ENCODE data around the gene DBR1. TPM values are rescaled to one million over a fixed set of nuclear protein-coding genes. Genes with fewer than 3 reads are reported as not detected.
A peak's percentile ranks its signal among the peaks of the same experiment; 100 is the strongest.

DBR1 gene
- total and polyA plus RNA-seq, 2 of the 13 experiments (the other 11 are each of a cell fraction or from before 2014, with no cell fraction given), result 6.4 to 16.7 TPM

DNA sequence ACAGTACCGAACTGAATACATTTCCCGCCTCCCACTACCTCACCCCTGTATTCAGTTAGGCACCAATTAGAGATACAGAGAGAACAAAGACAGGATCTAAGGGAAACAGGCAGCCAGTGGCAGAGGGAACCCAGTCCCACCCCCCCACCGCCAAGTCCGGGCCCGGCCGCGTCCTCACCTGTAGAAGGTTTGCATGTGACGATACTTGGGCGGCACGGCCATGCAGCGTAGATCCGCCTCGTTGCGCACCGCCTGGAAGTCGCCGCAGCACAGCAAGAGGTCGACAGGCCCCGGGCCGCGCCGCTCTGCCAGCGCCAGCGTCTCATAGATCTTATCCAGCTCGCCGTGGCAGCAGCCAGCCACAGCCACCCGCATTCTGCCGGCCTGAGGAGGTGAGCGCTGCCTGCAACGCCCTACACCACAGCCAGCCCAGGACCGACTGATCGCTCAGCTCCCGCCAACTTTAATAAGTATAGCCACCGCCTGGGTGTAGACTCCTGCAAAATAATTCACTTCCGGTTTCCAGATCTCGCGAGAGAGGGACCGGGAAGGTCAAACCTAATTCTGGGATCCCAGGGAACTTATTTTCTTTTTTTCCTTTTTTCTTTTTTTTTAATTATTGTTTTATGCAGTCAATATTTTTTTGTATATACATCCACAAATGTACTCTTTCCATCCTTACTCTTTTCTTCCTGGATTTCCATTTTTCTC, at the start of gene DBR1 (continued):
- 0 out of 2 replicates have a peak, but pooled peaks have one; percentile 49 for TF ChIP-seq ZNF256 (CRISPR knock-in tag; conservative IDR thresholded peaks at IDR 0.05)
- TF ChIP-seq KDM2A (CRISPR knock-in tag; IDR thresholded peaks at IDR 0.05; ENCODE audit: borderline replicate concordance, low read depth), result peak; percentile 68; the same call in 1 of the 2 replicates
- TF ChIP-seq, protein P1, sequence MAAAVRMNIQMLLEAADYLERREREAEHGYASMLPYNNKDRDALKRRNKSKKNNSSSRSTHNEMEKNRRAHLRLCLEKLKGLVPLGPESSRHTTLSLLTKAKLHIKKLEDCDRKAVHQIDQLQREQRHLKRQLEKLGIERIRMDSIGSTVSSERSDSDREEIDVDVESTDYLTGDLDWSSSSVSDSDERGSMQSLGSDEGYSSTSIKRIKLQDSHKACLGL (CRISPR knock-in tag; IDR thresholded peaks at IDR 0.05), result peak; percentile 52; the same call in 1 of the 2 replicates
- TF ChIP-seq, protein P2, sequence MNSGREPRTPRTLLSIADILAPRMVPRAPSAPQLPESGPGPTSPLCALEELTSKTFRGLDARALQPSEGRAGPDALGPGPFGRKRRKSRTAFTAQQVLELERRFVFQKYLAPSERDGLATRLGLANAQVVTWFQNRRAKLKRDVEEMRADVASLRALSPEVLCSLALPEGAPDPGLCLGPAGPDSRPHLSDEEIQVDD (CRISPR knock-in tag; IDR thresholded peaks at IDR 0.05; ENCODE audit: borderline replicate concordance), result no peak
- TF ChIP-seq, protein P3, sequence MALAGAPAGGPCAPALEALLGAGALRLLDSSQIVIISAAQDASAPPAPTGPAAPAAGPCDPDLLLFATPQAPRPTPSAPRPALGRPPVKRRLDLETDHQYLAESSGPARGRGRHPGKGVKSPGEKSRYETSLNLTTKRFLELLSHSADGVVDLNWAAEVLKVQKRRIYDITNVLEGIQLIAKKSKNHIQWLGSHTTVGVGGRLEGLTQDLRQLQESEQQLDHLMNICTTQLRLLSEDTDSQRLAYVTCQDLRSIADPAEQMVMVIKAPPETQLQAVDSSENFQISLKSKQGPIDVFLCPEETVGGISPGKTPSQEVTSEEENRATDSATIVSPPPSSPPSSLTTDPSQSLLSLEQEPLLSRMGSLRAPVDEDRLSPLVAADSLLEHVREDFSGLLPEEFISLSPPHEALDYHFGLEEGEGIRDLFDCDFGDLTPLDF (CRISPR knock-in tag; IDR thresholded peaks at IDR 0.05), result peak; percentile 68
- no peak for TF ChIP-seq ZNF441 (CRISPR knock-in tag; IDR thresholded peaks at IDR 0.05; ENCODE audit: borderline replicate concordance)
- no peak for TF ChIP-seq ZNF572 (CRISPR knock-in tag; IDR thresholded peaks at IDR 0.05)
- TF ChIP-seq ZNF333 (CRISPR knock-in tag; IDR thresholded peaks at IDR 0.05; ENCODE audit: borderline replicate concordance), result no peak
- no peak for TF ChIP-seq FOXK1 (CRISPR knock-in tag; IDR thresholded peaks at IDR 0.05; ENCODE audit: borderline replicate concordance, low read depth)
- TF ChIP-seq, protein P4, sequence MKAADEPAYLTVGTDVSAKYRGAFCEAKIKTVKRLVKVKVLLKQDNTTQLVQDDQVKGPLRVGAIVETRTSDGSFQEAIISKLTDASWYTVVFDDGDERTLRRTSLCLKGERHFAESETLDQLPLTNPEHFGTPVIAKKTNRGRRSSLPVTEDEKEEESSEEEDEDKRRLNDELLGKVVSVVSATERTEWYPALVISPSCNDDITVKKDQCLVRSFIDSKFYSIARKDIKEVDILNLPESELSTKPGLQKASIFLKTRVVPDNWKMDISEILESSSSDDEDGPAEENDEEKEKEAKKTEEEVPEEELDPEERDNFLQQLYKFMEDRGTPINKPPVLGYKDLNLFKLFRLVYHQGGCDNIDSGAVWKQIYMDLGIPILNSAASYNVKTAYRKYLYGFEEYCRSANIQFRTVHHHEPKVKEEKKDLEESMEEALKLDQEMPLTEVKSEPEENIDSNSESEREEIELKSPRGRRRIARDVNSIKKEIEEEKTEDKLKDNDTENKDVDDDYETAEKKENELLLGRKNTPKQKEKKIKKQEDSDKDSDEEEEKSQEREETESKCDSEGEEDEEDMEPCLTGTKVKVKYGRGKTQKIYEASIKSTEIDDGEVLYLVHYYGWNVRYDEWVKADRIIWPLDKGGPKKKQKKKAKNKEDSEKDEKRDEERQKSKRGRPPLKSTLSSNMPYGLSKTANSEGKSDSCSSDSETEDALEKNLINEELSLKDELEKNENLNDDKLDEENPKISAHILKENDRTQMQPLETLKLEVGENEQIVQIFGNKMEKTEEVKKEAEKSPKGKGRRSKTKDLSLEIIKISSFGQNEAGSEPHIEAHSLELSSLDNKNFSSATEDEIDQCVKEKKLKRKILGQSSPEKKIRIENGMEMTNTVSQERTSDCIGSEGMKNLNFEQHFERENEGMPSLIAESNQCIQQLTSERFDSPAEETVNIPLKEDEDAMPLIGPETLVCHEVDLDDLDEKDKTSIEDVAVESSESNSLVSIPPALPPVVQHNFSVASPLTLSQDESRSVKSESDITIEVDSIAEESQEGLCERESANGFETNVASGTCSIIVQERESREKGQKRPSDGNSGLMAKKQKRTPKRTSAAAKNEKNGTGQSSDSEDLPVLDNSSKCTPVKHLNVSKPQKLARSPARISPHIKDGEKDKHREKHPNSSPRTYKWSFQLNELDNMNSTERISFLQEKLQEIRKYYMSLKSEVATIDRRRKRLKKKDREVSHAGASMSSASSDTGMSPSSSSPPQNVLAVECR (CRISPR knock-in tag; IDR thresholded peaks at IDR 0.05; ENCODE audit: borderline replicate concordance), result peak; percentile 89
- 0 out of 2 replicates have a peak, but pooled peaks have one; percentile 31 for TF ChIP-seq FOXC1 (CRISPR knock-in tag; IDR thresholded peaks at IDR 0.05; ENCODE audit: borderline replicate concordance)
- TF ChIP-seq ATF7-NPFF (CRISPR knock-in tag; IDR thresholded peaks at IDR 0.05; ENCODE audit: low read depth), result peak; percentile 53; the same call in 1 of the 2 replicates
- TF ChIP-seq SOX13 (IDR thresholded peaks at IDR 0.05), result no peak
- peak in 1 of 2 experiments; percentile 39; a peak in 1 of 4 replicates for TF ChIP-seq SOX13 (CRISPR knock-in tag; conservative IDR thresholded peaks at IDR 0.05 in 1 of 2, IDR thresholded peaks at IDR 0.05 in 1 of 2)
- peak; percentile 76; the same call in 1 of the 2 replicates for TF ChIP-seq BORCS8-MEF2B (CRISPR knock-in tag; IDR thresholded peaks at IDR 0.05)
- no peak for TF ChIP-seq ZNF552 (CRISPR knock-in tag; IDR thresholded peaks at IDR 0.05; ENCODE audit: borderline replicate concordance)
- no peak for TF ChIP-seq MED8 (CRISPR knock-in tag; IDR thresholded peaks at IDR 0.05; ENCODE audit: insufficient replicate concordance)
- TF ChIP-seq, protein P5, sequence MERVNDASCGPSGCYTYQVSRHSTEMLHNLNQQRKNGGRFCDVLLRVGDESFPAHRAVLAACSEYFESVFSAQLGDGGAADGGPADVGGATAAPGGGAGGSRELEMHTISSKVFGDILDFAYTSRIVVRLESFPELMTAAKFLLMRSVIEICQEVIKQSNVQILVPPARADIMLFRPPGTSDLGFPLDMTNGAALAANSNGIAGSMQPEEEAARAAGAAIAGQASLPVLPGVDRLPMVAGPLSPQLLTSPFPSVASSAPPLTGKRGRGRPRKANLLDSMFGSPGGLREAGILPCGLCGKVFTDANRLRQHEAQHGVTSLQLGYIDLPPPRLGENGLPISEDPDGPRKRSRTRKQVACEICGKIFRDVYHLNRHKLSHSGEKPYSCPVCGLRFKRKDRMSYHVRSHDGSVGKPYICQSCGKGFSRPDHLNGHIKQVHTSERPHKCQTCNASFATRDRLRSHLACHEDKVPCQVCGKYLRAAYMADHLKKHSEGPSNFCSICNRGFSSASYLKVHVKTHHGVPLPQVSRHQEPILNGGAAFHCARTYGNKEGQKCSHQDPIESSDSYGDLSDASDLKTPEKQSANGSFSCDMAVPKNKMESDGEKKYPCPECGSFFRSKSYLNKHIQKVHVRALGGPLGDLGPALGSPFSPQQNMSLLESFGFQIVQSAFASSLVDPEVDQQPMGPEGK (CRISPR knock-in tag; IDR thresholded peaks at IDR 0.05), result 0 out of 2 replicates have a peak, but pooled peaks have one; percentile 13
- TF ChIP-seq ZNF225 (CRISPR knock-in tag; IDR thresholded peaks at IDR 0.05), result peak; percentile 65; the same call in 1 of the 2 replicates
- TF ChIP-seq NAIF1 (CRISPR knock-in tag; IDR thresholded peaks at IDR 0.05; ENCODE audit: borderline replicate concordance), result no peak
